CD8-positive, alpha-beta memory T cell (primary cell): ENCODE results near the gene MYH13. TPM values are rescaled to one million over a fixed set of nuclear protein-coding genes. Genes with fewer than 3 reads are reported as not detected.

Experiments used
- CTCF ChIA-PET: fragments of 350-600 bp; sonication (Branson Sonifier 250); formaldehyde crosslinking; loops from one replicate; lab custom pipeline; 2021; ENCODE audit warnings: antibody characterized with exemption; lab: Charles Lee
- POLR2A ChIA-PET: fragments of 350-600 bp; sonication (Branson Sonifier 250); formaldehyde crosslinking; loops from one replicate; lab custom pipeline; 2021; ENCODE audit warnings: antibody characterized with exemption; lab: Charles Lee
- DNase-seq, 5 donors: peaks; one replicate each; pipeline versions ENCODE4 v3.0.0 to v3.0.0-alpha.2; 2020 to 2022; ENCODE audit warnings: mixed read lengths in 1 of 5
- H3K27ac ChIP-seq: one replicate; pipeline ENCODE4 v1.7.0; 2013; ENCODE audit warnings: low read depth, mild to moderate bottlenecking, low read length, moderate library complexity
- H3K27me3 ChIP-seq: 2 replicates; pipeline ENCODE4 v1.7.0; 2013; ENCODE audit warnings: low read length, mild to moderate bottlenecking; ENCODE audit not compliant: insufficient read depth, poor library complexity, severe bottlenecking
- H3K36me3 ChIP-seq: 2 replicates; pipeline ENCODE4 v1.7.0; 2013; ENCODE audit warnings: mild to moderate bottlenecking, low read length, moderate library complexity; ENCODE audit not compliant: insufficient read depth
- H3K4me1 ChIP-seq: 2 replicates; pipeline ENCODE4 v1.7.0; 2013; ENCODE audit warnings: mild to moderate bottlenecking, low read length, moderate library complexity; ENCODE audit not compliant: insufficient read depth
- H3K4me3 ChIP-seq: 2 replicates; pipeline ENCODE4 v1.7.0; 2013; ENCODE audit warnings: mild to moderate bottlenecking, low read length
- H3K9me3 ChIP-seq: 2 replicates; pipeline ENCODE4 v1.7.0; 2013; ENCODE audit warnings: mild to moderate bottlenecking, low read length
- H3K27ac Mint-ChIP-seq, 8 donors: one replicate each; pipeline ENCODE4 v1.8.0; 2020 to 2021; ENCODE audit warnings: mixed read lengths in 8 of 8, mild to moderate bottlenecking in 6 of 8, inconsistent platforms in 3 of 8, moderate library complexity in 3 of 8
- H3K27me3 Mint-ChIP-seq, 2 donors: one replicate each; pipeline ENCODE4 v1.8.0; 2020 to 2021; ENCODE audit warnings: mixed read lengths in 2 of 2, mild to moderate bottlenecking in 1 of 2, moderate library complexity in 1 of 2
- H3K36me3 Mint-ChIP-seq, 3 donors: one replicate each; pipeline ENCODE4 v1.8.0; 2020 to 2021; ENCODE audit warnings: mixed read lengths in 3 of 3, inconsistent platforms in 1 of 3, mild to moderate bottlenecking in 1 of 3
- H3K4me1 Mint-ChIP-seq, 3 donors: one replicate each; pipeline ENCODE4 v1.8.0; 2020 to 2021; ENCODE audit warnings: mixed read lengths in 3 of 3, inconsistent platforms in 1 of 3, mild to moderate bottlenecking in 1 of 3
- H3K4me3 Mint-ChIP-seq, 7 donors: one replicate each; pipeline ENCODE4 v1.8.0; 2020 to 2021; ENCODE audit warnings: mixed read lengths in 7 of 7, mild to moderate bottlenecking in 6 of 7, moderate library complexity in 4 of 7, inconsistent platforms in 2 of 7
- H3K9me3 Mint-ChIP-seq, 5 donors: one replicate each; pipeline ENCODE4 v1.8.0; 2020 to 2022; ENCODE audit warnings: mixed read lengths in 5 of 5, mild to moderate bottlenecking in 3 of 5, moderate library complexity in 2 of 5, inconsistent platforms in 1 of 5
- polyA plus RNA-seq: library from polyadenylated mRNA; unstranded; fragments of 300-500 nt; fragmentation: Illumina TruSeq; gene quantifications from one replicate; pipeline ENCODE4 v1.2.3, GENCODE V29; 2021
- total RNA-seq, 2 experiments: library from RNA; stranded (reverse); gene quantifications; one replicate each; pipeline ENCODE4 v1.2.3, GENCODE V29; 2021

MYH13 gene
- total and polyA plus RNA-seq, 3 experiments from 2014 or later: not detected

- ChIA-PET CTCF (no interaction called here), POLR2A (no interaction called here)
- Mint-ChIP-seq H3K27ac (no peak overlapping the region), H3K9me3 (no peaks in the 10 kb centered on the region), H3K4me3 (no peak overlapping the region), H3K27me3 (peaks cover 8 to 16% of the 10 kb centered on the region in 2 donors), H3K36me3 (no peaks in the 10 kb centered on the region), H3K4me1 (no peaks in the 10 kb centered on the region)
- Histone ChIP-seq H3K4me3 (no peak overlapping the region), H3K27ac (no peak overlapping the region), H3K36me3 (no peaks in the 10 kb centered on the region), H3K4me1 (no peaks in the 10 kb centered on the region), H3K27me3 (no peaks in the 10 kb centered on the region), H3K9me3 (no peaks in the 10 kb centered on the region)
- no peak for DNase-seq
Measured at GRCh38 chr17:10337976-10338375, 34.8 kb downstream of the MYH13 start.

DNA sequence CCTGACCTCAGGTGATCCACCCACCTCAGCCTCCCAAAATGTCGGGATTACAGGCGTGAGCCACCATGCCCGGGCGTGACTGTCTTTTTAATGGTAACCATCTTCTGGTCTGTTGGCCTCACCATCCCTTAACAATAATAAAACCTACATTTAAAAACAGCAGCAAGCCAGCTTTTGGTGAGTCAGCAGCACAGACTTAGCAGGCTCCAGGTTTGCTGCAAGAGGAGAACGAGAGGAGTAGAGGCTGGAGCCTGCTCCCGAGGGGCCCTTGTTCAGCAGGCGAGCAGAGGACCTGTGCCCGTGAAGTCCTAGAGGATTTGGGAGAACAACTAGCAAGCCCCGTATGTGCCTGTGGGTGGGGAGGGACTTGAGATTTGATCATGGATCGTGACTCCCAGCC is 35.7 kb downstream of the MYH13 start:
- H3K9me3 Mint-ChIP-seq: no peaks in the 10 kb centered on the region
- peaks cover 4 to 13% of the 10 kb centered on the region in 2 donors for H3K27me3 Mint-ChIP-seq
- no peaks in the 10 kb centered on the region for H3K4me1 Mint-ChIP-seq
- DNase-seq: no peak
- no peak overlapping the region for H3K4me3 Mint-ChIP-seq
- Histone ChIP-seq H3K4me3 (no peak overlapping the region), H3K27me3 (no peaks in the 10 kb centered on the region), H3K9me3 (no peaks in the 10 kb centered on the region), H3K4me1 (no peaks in the 10 kb centered on the region), H3K36me3 (no peaks in the 10 kb centered on the region), H3K27ac (no peak overlapping the region)
- ChIA-PET POLR2A (no interaction called here), CTCF (interaction anchor here (1.0 kb wide), 1 partner anchor 9 kb away, joined by 4 read pairs; no protein-coding TSS in a partner anchor)
- H3K36me3 Mint-ChIP-seq: no peaks in the 10 kb centered on the region
- H3K27ac Mint-ChIP-seq: no peak overlapping the region

- no peak overlapping the region for H3K4me3 Mint-ChIP-seq
- H3K27me3 ChIP-seq: no peaks in the 10 kb centered on the region
- no peaks in the 10 kb centered on the region for H3K9me3 Mint-ChIP-seq
- no peaks in the 10 kb centered on the region for H3K36me3 ChIP-seq
- no peaks in the 10 kb centered on the region for H3K9me3 ChIP-seq
- no peaks in the 10 kb centered on the region for H3K36me3 Mint-ChIP-seq
- no peaks in the 10 kb centered on the region for H3K4me1 ChIP-seq
- H3K27ac ChIP-seq: no peak overlapping the region
- H3K4me1 Mint-ChIP-seq: no peaks in the 10 kb centered on the region
- POLR2A ChIA-PET: no interaction called here
- CTCF ChIA-PET: interaction anchor here (1.0 kb wide), 1 partner anchor 8 kb away, joined by 4 read pairs; no protein-coding TSS in a partner anchor
- H3K27me3 Mint-ChIP-seq: peaks cover under 1 to 10% of the 10 kb centered on the region in 2 donors
- no peak overlapping the region for H3K4me3 ChIP-seq
- DNase-seq: no peak
- no peak overlapping the region for H3K27ac Mint-ChIP-seq
Measured at GRCh38 chr17:10336393-10336792, 36.4 kb downstream of the MYH13 start.

DNA sequence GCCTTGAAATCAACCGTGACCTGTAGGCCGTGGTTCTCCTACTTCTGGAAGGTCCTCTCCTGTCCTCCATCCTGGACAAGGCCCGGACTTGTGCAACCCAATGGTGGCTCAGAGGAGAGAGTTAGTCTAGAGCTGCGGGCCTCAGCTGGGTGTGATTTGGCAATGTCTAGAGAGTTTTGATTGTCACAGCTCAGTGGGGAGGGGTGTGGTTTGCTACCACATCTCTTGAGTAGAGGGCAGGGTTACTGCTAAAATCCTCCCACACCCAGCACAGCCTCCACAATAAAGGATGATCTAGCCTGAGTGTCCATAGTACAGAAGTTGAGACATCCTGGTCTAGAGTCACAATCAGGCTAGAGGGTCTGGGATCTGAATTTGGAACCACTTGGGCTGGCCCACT is 40.3 kb downstream of the MYH13 start:
- H3K4me1 ChIP-seq: no peaks in the 10 kb centered on the region
- H3K27ac Mint-ChIP-seq: no peak overlapping the region
- no peaks in the 10 kb centered on the region for H3K27me3 ChIP-seq
- H3K4me3 ChIP-seq: no peak overlapping the region
- no peak overlapping the region for H3K27ac ChIP-seq
- H3K9me3 ChIP-seq: no peaks in the 10 kb centered on the region
- CTCF ChIA-PET: no interaction called here
- H3K36me3 ChIP-seq: no peaks in the 10 kb centered on the region
- H3K4me3 Mint-ChIP-seq: no peak overlapping the region
- peaks cover 0 to 3% (median 3%) of the 10 kb centered on the region in 3 donors for H3K4me1 Mint-ChIP-seq
- DNase-seq: no peak
- POLR2A ChIA-PET: no interaction called here
- no peaks in the 10 kb centered on the region for H3K36me3 Mint-ChIP-seq
- peaks cover 8% of the 10 kb centered on the region in 2 donors for H3K27me3 Mint-ChIP-seq
- H3K9me3 Mint-ChIP-seq: no peaks in the 10 kb centered on the region

DNA sequence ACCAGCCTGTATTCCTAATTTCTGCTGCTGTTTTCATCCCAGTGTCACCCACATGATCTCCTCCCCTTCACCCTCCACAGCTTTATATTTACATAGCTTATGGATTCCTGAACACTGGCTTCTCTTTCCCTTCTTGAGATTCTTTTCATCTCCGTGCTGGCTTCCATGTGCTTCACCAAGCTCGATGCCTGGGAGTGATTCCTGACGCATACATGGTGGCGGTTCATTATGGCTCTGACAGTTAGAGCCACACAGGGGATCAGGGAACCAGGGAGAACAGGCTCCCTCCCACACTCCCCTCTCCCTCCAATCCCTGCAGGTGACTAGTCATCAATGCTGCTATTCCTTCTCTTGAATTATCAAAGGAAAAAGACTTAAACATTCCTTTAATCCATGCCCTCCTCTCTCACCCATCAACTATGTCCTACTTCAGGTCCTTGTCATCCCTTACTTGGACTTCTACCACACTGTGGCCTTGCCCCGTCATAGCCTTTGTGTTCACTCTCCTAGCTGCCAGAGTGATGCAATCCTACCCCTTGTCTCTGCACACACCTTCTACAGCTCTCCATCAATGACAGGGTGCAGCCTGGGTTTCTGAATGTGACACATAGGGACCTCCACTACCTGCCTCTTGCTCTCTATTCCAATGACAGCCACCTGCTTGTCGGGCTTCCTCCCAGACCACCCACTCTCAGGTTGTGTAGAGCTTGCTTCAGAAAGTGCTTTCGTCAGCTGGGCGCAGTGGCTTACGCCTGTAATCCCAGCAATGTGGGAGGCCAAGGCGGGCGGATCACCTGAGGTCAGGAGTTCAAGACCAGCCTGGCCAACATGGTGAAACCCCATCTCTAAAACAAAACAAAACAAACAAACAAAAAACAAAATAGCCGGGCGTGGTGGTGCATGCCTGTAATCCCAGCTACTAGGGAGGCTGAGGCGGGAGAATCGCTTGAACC is 43.6 kb downstream of the MYH13 start:
- no peak for DNase-seq
- Mint-ChIP-seq H3K36me3 (no peaks in the 10 kb centered on the region), H3K27ac (no peak overlapping the region), H3K4me3 (no peak overlapping the region), H3K9me3 (no peaks in the 10 kb centered on the region), H3K27me3 (peaks cover 6 to 9% of the 10 kb centered on the region in 2 donors), H3K4me1 (peaks cover 0 to 3% (median 3%) of the 10 kb centered on the region in 3 donors)
- POLR2A ChIA-PET: no interaction called here
- Histone ChIP-seq H3K4me1 (no peaks in the 10 kb centered on the region), H3K4me3 (no peak overlapping the region), H3K27ac (no peak overlapping the region), H3K9me3 (no peaks in the 10 kb centered on the region), H3K36me3 (no peaks in the 10 kb centered on the region), H3K27me3 (no peaks in the 10 kb centered on the region)
- CTCF ChIA-PET: interaction anchor here (1.2 kb wide), 1 partner anchor 8 kb away, joined by 4 read pairs; no protein-coding TSS in a partner anchor

DNA sequence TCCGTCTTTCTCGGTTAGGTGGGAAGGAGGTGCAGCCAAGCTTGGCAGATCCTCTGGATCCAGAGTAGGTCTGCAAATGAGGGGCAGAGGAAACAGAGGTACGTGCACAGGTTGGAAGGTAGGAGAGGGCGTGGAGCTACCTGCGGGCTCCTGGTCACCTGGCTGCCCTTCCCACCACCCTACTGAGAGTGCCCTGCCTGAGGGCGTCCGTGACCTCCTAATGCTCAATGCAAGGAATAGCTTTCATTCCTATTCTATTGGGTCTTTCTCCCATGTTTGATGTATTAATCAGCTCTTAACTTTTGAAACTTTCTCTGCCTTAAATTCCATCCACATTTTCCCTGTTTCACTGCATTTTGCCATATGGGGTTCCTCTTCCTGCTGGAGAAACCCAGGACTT is 44.6 kb downstream of the MYH13 start:
- H3K4me3 Mint-ChIP-seq: no peak overlapping the region
- no peak overlapping the region for H3K27ac Mint-ChIP-seq
- ChIA-PET POLR2A (no interaction called here), CTCF (interaction anchor here (1.1 to 1.6 kb wide), 4 partner anchors 9 to 19 kb away, joined by 3 to 5 read pairs (median 4); no protein-coding TSS in a partner anchor)
- Histone ChIP-seq H3K27ac (no peak overlapping the region), H3K9me3 (no peaks in the 10 kb centered on the region), H3K36me3 (no peaks in the 10 kb centered on the region), H3K27me3 (no peaks in the 10 kb centered on the region), H3K4me1 (no peaks in the 10 kb centered on the region), H3K4me3 (no peak overlapping the region)
- peaks cover 7 to 9% of the 10 kb centered on the region in 2 donors for H3K27me3 Mint-ChIP-seq
- peaks cover 0 to 3% (median 3%) of the 10 kb centered on the region in 3 donors for H3K4me1 Mint-ChIP-seq
- no peaks in the 10 kb centered on the region for H3K36me3 Mint-ChIP-seq
- H3K9me3 Mint-ChIP-seq: no peaks in the 10 kb centered on the region
- DNase-seq: no peak

GRCh38 chr17:10327640-10328039 is 45.2 kb downstream of the MYH13 start:
- Histone ChIP-seq H3K36me3 (no peaks in the 10 kb centered on the region), H3K4me1 (no peaks in the 10 kb centered on the region), H3K27ac (no peak overlapping the region), H3K9me3 (no peaks in the 10 kb centered on the region), H3K4me3 (no peak overlapping the region), H3K27me3 (no peaks in the 10 kb centered on the region)
- Mint-ChIP-seq H3K4me3 (no peak overlapping the region), H3K9me3 (no peaks in the 10 kb centered on the region), H3K27me3 (peaks cover 7 to 9% of the 10 kb centered on the region in 2 donors), H3K36me3 (no peaks in the 10 kb centered on the region), H3K4me1 (peaks cover 0 to 3% (median 3%) of the 10 kb centered on the region in 3 donors), H3K27ac (no peak overlapping the region)
- peak; percentile 26 to 67 (median 54) for DNase-seq
- CTCF ChIA-PET: interaction anchor here (1.1 to 1.6 kb wide), 3 partner anchors 10 to 18 kb away, joined by 3 to 5 read pairs (median 4); no protein-coding TSS in a partner anchor
- POLR2A ChIA-PET: no interaction called here

DNA sequence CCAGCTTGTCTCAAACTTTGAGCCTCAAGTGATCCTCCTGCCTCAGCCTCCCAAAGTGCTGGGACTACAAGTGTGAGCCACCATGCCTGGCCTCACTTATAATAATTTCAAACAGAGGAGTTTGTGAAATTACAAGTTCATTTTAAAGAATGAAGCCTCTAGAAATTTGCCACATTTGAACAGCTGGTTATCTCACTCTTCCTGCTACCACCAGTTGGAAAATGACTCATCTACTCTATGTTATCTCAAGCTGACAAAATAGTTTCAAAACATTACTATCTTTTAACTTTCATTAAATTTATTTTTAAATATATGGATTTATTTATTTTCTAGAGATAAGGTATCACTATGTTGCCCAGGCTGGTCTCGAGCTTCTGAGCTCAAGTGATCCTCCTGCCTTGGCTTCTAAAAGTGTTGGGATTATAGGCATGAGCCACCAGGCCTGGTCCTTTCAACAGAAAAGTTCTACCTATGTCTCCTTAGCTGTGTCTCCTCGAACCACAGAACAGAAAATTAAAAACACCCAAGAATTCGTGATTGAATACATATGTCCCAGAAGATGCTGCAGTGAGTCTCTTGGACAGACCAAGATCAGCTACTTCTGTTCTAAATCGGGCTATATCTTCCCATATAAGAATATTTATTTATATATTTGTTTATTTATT is 47.6 kb downstream of the MYH13 start:
- H3K4me1 ChIP-seq: no peaks in the 10 kb centered on the region
- no peaks in the 10 kb centered on the region for H3K27me3 ChIP-seq
- no peak for DNase-seq
- H3K9me3 ChIP-seq: no peaks in the 10 kb centered on the region
- peaks cover 7 to 15% (median 15%) of the 10 kb centered on the region in 3 donors for H3K4me1 Mint-ChIP-seq
- no peaks in the 10 kb centered on the region for H3K36me3 Mint-ChIP-seq
- ChIA-PET POLR2A (no interaction called here), CTCF (no interaction called here)
- H3K4me3 ChIP-seq: no peak overlapping the region
- H3K27ac Mint-ChIP-seq: peak overlapping the region in 1 of 8 donors; percentile 52
- no peaks in the 10 kb centered on the region for H3K9me3 Mint-ChIP-seq
- H3K4me3 Mint-ChIP-seq: no peak overlapping the region
- no peaks in the 10 kb centered on the region for H3K36me3 ChIP-seq
- H3K27ac ChIP-seq: no peak overlapping the region
- H3K27me3 Mint-ChIP-seq: peaks cover 5 to 9% of the 10 kb centered on the region in 2 donors
